BLaER1 treated with 17β-estradiol and CSF1 and Interleukin-3, amounts not matched to agents 10 nM and 100 nM (cell line): ENCODE results near the gene AGK.

Experiments used
- H3K27ac ChIP-seq, 11 experiments: shearing (Covaris generic); formaldehyde crosslinking; 2 replicates each; pipeline ENCODE4 v1.8.1; 2022
- H3K27me3 ChIP-seq, 11 experiments: shearing (Covaris generic); formaldehyde crosslinking; 2 replicates each; pipeline ENCODE4 v1.8.1; 2022
- H3K36me3 ChIP-seq, 11 experiments: shearing (Covaris generic); formaldehyde crosslinking; 2 replicates each; pipeline ENCODE4 v1.8.1; 2022
- H3K4me1 ChIP-seq, 10 experiments: shearing (Covaris generic); formaldehyde crosslinking; 2 replicates each; pipeline ENCODE4 v1.8.1; 2022
- H3K4me2 ChIP-seq, 11 experiments: shearing (Covaris generic); formaldehyde crosslinking; 2 replicates each; pipeline ENCODE4 v1.8.1; 2022
- H3K4me3 ChIP-seq, 10 experiments: shearing (Covaris generic); formaldehyde crosslinking; 2 replicates each; pipeline ENCODE4 v1.8.1; 2022
- H3K9ac ChIP-seq, 11 experiments: shearing (Covaris generic); formaldehyde crosslinking; 2 replicates each; pipeline ENCODE4 v1.8.1; 2022
- H3K9me3 ChIP-seq, 11 experiments: shearing (Covaris generic); formaldehyde crosslinking; replicated peaks in 1 of 11; 2 replicates each; pipeline ENCODE4 v1.8.1; 2022
- H4K20me1 ChIP-seq, 11 experiments: shearing (Covaris generic); formaldehyde crosslinking; 2 replicates each; pipeline ENCODE4 v1.8.1; 2022
- Cebpa-rat ChIP-seq, 11 experiments: shearing (Covaris generic); IDR thresholded peaks; 2 replicates each; pipeline ENCODE4 v1.8.1; 2022

Gene AGK

DNA sequence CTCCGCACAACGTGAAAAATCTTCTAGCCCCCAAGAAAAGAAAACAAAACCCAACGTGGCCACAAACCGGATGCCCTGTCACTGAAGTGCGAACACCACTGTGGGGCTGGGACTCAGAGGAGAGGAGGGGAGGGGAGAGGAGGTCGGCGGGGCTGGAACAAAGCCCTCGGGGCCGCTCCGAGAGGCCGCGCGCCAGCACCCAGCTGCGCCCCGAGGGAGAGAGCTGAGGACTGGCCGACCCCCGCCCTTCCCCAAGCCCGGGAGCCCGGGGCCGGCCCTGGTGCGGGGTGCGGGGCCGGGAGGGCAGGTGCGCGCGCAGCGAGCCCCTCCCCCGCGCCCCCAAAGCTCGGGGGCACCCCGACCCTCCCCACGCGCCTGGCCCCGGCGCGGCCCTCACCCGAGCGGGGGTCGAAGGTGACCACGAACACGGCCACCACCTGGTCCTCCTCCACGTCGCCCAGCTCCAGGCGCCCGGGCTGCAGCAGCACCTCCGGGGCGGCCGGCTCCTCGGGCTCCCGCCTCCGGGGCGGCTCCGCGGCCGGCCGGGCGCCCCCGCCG is 150.4 kb downstream of the AGK start:
- Histone ChIP-seq H3K9me3 (no peaks in the 10 kb centered on the region), H3K4me1 (peaks cover 50 to 57% (median 55%) of the 10 kb centered on the region in 10 experiments), H3K4me3 (peak overlapping the region; percentile 76 to 87 (median 80)), H3K9ac (peak overlapping the region; percentile 79 to 88 (median 85)), H3K27ac (peak overlapping the region; percentile 55 to 87 (median 80); a peak in 21 of 22 replicates), H3K4me2 (peak overlapping the region; percentile 61 to 98 (median 95)), H4K20me1 (peaks cover 19 to 41% (median 29%) of the 10 kb centered on the region in 11 experiments; a peak in 18 of 22 replicates), H3K27me3 (peaks cover 7 to 13% (median 10%) of the 10 kb centered on the region in 11 experiments; a peak in 10 of 22 replicates), H3K36me3 (no peaks in the 10 kb centered on the region)
- no peak for TF ChIP-seq Cebpa-rat (IDR thresholded peaks at IDR 0.05)

DNA sequence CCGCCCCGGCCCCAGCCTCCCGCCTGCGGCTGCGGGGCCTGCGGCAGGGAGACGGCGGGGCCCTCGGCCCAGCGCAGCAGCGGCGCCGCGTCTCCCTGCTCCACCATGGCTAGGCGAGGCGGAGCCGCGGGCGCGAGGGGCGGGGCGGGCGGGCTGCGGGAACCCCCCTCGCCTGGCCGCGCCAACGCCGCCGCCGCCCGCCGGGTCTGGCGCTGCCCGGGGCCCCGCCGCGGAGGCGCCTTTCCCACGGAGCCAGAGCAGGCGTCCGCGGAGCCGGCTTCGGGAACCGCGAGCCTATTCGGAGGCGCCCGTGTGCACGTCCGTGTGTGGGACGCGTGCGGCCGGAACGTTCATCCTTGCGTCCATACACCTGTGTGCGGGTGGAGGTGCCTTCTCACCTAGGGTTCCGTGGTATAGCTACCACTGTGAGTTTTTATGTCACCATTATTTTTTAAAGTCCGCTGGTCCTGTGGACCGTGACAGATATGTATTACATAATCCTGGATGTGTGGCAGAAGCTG is 150.9 kb downstream of the AGK start, which contains the start of gene DENND11:
DENND11 (minus strand) TSS at position 120 of the 521 bp plus-strand sequence; CDS start at position 107, 13 bp downstream.
- H3K27me3 ChIP-seq, result peaks cover 7 to 13% (median 10%) of the 10 kb centered on the region in 11 experiments; a peak in 10 of 22 replicates

DNA sequence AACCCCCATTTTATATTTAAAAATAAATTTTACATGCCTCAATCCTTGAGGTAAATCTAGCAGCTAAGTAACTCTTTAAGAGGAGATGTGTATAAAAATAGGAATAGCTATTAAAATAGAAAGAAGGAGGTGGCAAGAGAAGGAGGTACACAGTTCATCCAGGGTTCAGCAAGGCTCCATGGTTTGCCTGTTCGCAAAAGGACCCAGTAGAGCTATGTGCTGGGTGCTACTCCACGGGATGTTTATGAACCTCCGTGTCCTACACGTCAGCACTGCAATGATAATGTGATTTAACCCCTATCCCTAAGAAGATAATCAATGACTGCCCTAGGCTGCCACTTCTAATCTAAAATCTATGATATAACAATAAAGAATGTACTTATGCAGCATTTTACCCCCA is 151.7 kb downstream of the AGK start:
- Histone ChIP-seq H3K4me1 (peaks cover 37 to 43% (median 42%) of the 10 kb centered on the region in 10 experiments), H3K9ac (peak overlapping the region in 1 of 11 experiments; percentile 84; a peak in 1 of 22 replicates), H3K9me3 (no peaks in the 10 kb centered on the region), H3K4me3 (peak overlapping the region in 6 of 10 experiments; percentile 76 to 84 (median 80); a peak in 7 of 20 replicates), H4K20me1 (peaks cover 13 to 29% (median 25%) of the 10 kb centered on the region in 11 experiments; a peak in 18 of 22 replicates), H3K27ac (no peak overlapping the region), H3K4me2 (peak overlapping the region; percentile 71 to 98 (median 95); a peak in 21 of 22 replicates), H3K27me3 (peaks cover 7 to 13% (median 10%) of the 10 kb centered on the region in 11 experiments; a peak in 10 of 22 replicates), H3K36me3 (no peaks in the 10 kb centered on the region)
- no peak for TF ChIP-seq Cebpa-rat (IDR thresholded peaks at IDR 0.05)

More for the DNA sequence above, 150.9 kb downstream of the AGK start, which contains the start of gene DENND11:
- Histone ChIP-seq H4K20me1 (peaks cover 19 to 37% (median 29%) of the 10 kb centered on the region in 11 experiments; a peak in 18 of 22 replicates), H3K4me2 (peak within 1 kb of the TSS; percentile 85 to 98 (median 95)), H3K27ac (peak within 1 kb of the TSS; percentile 55 to 87 (median 80); a peak in 21 of 22 replicates), H3K4me1 (peaks cover 45 to 51% (median 49%) of the 10 kb centered on the region in 10 experiments), H3K36me3 (no peaks in the 10 kb centered on the region), H3K9me3 (no peaks in the 10 kb centered on the region), H3K9ac (peak within 1 kb of the TSS; percentile 79 to 88 (median 85)), H3K4me3 (peak within 1 kb of the TSS; percentile 76 to 87 (median 80))
- TF ChIP-seq Cebpa-rat (IDR thresholded peaks at IDR 0.05), result peak in 1 of 11 experiments; percentile 39; a peak in 1 of 22 replicates

DNA sequence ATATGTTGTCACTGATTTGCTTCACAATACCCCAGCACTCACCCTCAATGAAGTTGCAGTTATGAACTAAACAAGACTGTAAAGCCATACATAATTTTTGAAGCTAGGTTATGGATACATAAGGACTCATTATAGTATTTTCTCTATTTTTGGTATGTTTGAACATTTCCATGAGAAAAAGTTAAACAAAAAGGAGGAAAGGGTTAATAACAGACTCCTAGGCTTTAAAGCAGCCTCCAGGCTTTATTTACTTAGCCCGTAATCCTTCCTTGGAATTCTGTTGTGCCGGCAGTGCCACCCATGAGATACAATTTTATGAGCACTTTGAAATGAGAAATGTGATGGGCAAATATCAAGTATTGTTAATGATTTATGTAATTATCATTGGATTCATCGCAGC is 152.9 kb downstream of the AGK start:
- H3K9me3 ChIP-seq, result no peaks in the 10 kb centered on the region

DNA sequence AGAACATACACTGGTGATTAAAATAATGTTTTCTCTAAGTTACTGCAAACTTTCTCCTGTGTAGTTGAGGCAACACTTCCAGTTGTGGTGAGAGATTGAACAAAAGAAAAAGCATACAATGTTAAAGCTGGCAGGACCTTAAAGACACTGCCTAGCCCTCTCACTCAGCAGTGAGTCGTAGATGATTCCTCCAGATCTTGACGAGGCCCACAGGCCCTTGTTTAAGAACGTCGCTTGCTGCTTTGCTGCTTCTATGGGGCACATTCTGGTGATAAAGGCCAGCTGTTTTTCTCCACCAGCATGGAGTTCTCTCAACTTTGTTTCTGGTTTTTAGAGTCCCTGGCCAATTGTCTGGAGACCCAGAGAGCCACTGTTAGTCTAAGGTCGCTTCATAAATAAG is 153.5 kb downstream of the AGK start:
- Histone ChIP-seq H3K36me3 (no peaks in the 10 kb centered on the region), H3K27ac (no peak overlapping the region), H3K27me3 (peaks cover 7 to 13% (median 10%) of the 10 kb centered on the region in 11 experiments; a peak in 10 of 22 replicates)

More for the DNA sequence above, 152.9 kb downstream of the AGK start:
- Histone ChIP-seq H3K27me3 (peaks cover 7 to 13% (median 10%) of the 10 kb centered on the region in 11 experiments; a peak in 10 of 22 replicates), H3K27ac (no peak overlapping the region), H3K4me2 (no peak overlapping the region), H3K36me3 (no peaks in the 10 kb centered on the region), H3K4me1 (peaks cover 25 to 31% (median 29%) of the 10 kb centered on the region in 10 experiments), H3K9ac (no peak overlapping the region), H3K4me3 (no peak overlapping the region), H4K20me1 (peaks cover 12 to 20% (median 18%) of the 10 kb centered on the region in 11 experiments; a peak in 15 of 22 replicates)
- TF ChIP-seq Cebpa-rat (IDR thresholded peaks at IDR 0.05), result no peak

More for the DNA sequence above, 153.5 kb downstream of the AGK start:
- TF ChIP-seq Cebpa-rat (IDR thresholded peaks at IDR 0.05), result no peak
- Histone ChIP-seq H3K4me2 (no peak overlapping the region), H4K20me1 (peaks cover 7 to 13% (median 12%) of the 10 kb centered on the region in 11 experiments; a peak in 15 of 22 replicates), H3K9ac (no peak overlapping the region), H3K9me3 (no peaks in the 10 kb centered on the region), H3K4me1 (peaks cover 18 to 25% (median 23%) of the 10 kb centered on the region in 10 experiments), H3K4me3 (no peak overlapping the region)
